ENCODE measurements around the gene RNU5D-1.
"Not testable (repeated sequence)": the region's sequence is repeated elsewhere in the genome, so short reads cannot be mapped to it uniquely, and the experiment has no call there.

RNU5D-1 gene

DNA sequence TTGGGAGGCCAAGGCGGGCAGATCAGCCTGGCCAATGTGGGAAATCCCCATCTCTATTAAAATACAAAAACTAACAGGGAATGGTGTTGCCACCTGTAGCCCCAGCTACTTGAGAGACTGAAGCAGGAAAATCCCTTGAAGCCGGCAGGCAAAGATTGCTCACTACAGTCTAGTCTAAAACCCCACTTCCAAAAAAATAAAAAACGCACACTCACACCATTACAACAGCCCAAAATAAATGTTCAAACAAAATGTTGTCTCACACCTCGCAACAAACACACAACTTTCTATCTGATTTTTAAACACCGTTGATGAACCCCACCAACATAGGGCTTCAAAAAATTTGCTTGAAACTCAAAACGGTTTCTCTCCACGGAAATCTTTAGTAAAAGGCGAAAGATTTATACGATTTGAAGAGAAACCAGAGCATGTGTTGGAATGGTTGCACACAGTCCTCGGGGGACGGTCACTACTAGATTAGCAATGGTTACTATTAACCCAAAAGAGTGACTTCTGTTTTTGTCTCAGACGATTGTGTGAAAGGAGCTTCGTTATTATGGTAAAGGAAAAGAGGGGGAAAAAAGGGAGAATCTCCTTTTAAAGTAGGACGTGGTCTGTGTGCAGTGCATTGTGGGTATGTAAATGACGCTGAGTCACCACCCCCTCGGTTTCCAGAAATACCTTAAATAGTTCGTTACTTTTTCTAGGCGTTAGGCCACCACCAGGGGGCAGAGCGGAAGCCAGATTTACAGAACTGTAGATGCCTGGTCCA lies at the start of gene RNU5D-1:
TSS of gene RNU5D-1 (minus strand) at position 430 of the 772 bp plus-strand sequence.
- peak; percentile 97 for DNase-seq

DNA sequence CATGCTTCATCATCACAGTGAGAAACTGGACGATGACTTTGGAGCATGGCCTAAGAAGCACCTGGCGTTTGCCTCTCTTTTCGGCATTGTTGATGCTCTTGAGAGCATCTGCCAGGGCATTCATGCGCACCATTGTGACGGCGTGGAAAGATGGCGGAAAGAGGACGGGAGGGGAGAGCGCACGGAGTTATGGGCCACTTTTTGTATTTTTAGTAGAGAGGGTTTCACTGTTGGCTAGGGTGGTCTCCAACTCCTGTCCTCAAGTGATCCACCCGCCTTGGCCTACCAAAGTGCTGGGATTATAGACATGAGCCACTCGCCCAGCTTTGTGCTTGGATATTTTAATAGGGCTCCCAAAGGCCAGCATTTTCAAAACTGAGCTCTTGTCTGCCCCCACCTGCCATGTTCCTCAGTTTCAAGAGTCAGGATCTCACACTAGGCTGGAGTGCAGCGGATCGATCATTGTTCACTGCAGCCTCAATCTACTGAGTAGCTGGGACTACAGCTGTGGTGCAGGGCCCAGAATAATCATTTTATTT lies 49.7 kb upstream of the RNU5D-1 start:
- DNase-seq, result no peak

- DNase-seq, result no peak
These were observed 48.0 kb upstream of the RNU5D-1 start for GRCh38 chr1:44778705-44779576.

DNA sequence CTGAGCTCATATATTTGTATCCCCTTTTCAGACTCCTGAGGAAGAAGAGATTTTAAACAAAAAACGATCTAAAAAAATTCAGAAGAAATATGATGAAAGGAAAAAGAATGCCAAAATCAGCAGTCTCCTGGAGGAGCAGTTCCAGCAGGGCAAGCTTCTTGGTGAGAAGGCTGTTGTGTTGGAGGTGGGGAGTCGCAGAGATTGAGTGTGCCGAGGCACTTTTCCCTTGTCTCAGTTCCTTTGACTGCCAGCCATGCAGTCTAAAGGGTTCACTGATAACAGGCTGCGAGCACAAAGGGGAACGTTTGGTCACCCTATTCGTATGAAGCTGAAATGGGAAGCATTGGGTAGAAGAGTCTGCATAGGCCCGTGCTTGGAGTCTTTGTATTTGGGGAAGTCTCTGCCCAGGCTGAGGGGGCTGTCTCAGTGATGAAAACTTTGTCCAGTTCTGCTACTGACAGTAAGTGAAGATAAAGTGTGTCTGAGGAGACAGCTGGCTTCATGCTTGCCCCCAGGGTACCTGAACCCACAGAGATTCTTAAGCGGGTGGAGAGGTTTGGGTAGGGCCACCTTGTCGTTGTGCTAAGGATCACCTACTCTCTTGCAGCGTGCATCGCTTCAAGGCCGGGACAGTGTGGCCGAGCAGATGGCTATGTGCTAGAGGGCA lies 47.1 kb upstream of the RNU5D-1 start:
- no peak for DNase-seq

GRCh38 chr1:44777547-44777946 lies 46.6 kb upstream of the RNU5D-1 start:
- no peak for DNase-seq

- peak; percentile 25 for DNase-seq
These were observed 45.7 kb upstream of the RNU5D-1 start for GRCh38 chr1:44776730-44777068.

DNA sequence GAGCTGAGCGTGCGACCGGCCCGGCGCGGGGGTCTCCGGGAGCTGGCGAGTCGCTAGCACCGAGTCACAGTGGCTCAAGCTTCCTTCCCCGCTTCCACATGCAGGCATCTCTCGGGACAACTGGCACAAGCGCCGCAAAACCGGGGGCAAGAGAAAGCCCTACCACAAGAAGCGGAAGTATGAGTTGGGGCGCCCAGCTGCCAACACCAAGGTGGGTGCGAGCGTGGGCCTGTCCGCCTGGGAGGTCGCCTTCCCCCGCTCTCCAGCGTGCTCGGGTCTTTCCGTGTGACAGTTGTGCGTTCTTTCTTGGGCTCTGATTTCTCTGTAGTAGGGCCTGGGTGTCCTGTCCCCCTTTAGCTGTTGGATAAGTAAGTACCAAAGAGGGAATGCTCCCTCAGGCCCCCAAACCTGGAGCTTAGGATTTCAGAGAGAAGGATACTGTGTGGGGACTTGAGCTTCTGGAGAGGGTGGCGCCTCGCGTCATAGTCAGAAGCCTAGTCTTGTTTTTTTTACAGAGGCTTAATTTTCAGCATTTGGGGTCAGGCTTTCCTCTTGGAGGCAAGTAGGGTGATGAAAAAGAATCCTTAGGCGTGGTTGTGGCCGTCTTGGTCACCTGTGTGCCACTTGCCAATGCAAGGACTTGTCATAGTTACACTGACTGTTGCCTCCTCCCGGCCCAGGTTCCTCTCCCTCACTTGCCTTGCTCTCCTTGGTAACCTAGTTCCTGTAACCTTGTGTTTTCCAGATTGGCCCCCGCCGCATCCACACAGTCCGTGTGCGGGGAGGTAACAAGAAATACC lies 45.2 kb upstream of the RNU5D-1 start:
- peak; percentile 45 for DNase-seq

GRCh38 chr1:44775078-44775929 lies 44.3 kb upstream of the RNU5D-1 start, which contains the start of gene RPS8:
Gene RPS8, plus strand, starts transcription at chr1:44775540. Its CDS starts 57 bp downstream, at chr1:44775597.
- DNase-seq, result peak; percentile 95

DNA sequence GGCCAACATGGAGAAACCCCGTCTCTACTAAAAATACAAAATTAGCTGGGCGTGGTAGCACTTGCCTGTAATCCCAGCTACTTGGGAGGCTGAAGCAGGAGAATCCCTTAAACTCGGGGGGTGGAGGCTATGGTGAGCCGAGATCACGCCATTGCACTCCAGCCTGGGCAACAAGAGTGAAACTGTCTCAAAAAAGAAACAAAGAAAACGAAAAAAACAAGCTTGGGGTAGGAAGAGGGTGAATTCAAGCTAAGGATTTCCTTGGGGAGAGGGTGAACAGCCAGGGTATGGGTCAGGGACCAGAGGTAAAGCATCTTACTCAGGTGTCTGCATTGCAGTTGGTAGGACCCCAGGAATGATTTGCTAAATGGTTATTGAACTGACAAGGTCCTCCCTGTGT lies 35.5 kb upstream of the RNU5D-1 start:
- DNase-seq, result not testable (repeated sequence)

DNA sequence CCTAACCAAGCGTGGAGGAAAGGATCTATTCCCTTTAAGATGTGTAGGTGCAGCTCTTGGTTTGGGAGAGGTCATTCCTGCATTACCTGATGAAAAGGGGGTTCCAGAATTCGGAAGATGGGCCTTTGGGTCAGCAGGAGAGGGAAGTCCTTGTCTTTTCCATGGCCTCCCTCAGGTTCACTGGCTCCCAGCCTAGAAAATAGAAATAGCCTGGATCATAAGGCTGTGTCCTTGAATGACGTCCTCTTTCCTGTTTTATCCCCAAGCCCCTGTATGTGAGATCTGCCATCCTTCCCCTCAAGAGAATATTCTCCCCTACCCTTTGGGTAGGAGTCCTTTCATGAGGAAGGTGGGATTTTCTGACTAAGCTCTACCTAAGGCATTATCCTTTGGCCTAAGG lies 29.9 kb upstream of the RNU5D-1 start:
- no peak for DNase-seq

- DNase-seq, result no peak
These were observed 28.1 kb upstream of the RNU5D-1 start for GRCh38 chr1:44759077-44759476.

- DNase-seq, result no peak
These were observed 26.4 kb upstream of the RNU5D-1 start for GRCh38 chr1:44757420-44757819.

DNA sequence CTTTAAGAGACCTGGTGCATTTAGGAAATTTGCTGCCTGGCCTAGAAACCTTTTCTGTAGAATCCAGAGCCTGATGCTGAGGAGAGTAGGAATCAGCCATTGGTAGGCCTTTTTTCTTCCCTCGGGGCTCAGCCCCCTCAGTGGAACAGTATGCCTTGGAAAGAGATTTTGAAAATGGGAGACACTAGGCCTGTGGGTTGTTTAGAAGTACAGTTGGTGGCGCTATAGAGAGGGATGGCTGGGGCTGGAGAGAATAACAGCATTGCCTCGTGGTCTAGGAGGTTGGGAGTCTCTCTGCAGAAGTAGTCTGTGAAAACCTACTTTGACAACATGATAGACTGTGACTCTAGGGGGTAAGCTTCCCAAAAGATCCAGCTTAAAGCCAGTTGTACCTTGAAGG lies 16.9 kb upstream of the RNU5D-1 start:
- no peak for DNase-seq

DNA sequence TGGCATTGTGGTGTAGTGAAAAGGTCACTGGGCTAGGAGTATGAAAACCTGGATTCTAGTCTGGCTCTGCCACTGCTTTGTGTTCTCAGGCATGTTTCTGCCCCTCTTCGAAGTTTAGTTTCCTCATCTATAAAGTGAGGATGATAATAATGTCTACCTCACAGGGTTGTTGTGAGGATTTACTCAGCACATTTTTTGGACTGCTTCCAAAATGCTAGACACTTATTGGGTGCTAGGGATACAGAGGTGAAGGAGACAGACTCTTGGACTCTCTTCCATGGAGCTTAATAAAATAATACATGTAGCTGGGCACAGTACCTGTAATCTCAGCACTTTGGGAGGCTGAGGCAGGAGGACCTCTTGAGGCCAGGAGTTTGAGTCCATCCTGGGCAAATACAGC lies 12.2 kb upstream of the RNU5D-1 start:
- DNase-seq, result no peak

GRCh38 chr1:44740179-44740617 lies 9.2 kb upstream of the RNU5D-1 start:
- no peak for DNase-seq

DNA sequence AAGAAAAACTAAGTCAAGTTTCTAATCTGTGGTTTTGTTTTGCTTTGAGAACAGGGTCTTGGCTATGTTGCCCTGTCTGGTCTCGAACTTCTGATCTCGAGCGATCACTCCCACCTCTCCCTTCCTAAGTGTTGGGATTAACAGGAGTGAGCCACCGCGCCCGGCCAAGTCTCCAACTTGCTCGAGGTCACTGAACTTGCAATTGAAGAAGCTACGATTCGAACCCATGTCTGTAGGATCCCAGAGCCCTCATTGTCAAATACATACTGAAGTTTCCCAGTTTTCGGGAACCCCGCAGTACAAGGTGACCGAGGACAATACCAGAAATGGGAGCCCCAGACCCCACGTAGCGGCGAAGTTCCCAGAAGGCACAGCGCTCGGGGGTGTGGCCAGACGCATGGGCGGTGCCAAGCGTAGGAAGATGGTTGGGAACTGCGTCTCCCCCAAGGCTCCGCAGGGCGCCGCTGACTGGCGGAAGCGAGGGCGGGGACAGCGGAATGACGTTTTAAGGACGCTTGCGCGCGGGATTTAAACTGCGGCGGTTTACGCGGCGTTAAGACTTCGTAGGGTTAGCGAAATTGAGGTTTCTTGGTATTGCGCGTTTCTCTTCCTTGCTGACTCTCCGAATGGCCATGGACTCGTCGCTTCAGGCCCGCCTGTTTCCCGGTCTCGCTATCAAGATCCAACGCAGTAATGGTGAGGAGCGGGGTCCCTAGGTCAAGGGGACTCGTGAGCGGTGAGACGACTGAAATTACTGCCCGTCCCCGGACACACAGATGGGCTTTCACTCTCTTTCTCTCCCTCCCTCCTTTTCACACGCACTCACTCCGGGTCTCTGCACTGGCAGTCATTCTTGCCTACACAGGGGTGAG lies 8.6 kb upstream of the RNU5D-1 start, which contains the start of gene KIF2C:
TSS of gene KIF2C (plus strand) at position 531 of the 872 bp plus-strand sequence. CDS start at position 627, 96 bp downstream.
- peak; percentile 98 for DNase-seq

DNA sequence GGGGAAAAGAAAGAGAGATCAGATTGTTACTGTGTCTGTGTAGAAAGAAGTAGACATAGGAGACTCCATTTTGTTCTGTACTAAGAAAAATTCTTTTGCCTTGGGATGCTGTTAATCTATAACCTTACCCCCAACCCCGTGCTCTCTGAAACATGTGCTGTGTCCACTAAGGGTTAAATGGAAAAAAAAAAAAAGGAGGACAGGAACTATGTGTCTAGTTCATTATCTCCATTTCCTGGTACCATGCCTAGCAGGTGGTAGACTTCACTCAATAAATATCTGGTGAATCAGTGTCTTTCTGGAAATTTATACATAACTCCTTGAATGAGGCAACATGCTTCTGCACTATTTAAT lies 8.0 kb upstream of the RNU5D-1 start:
- DNase-seq, result not testable (repeated sequence)

DNA sequence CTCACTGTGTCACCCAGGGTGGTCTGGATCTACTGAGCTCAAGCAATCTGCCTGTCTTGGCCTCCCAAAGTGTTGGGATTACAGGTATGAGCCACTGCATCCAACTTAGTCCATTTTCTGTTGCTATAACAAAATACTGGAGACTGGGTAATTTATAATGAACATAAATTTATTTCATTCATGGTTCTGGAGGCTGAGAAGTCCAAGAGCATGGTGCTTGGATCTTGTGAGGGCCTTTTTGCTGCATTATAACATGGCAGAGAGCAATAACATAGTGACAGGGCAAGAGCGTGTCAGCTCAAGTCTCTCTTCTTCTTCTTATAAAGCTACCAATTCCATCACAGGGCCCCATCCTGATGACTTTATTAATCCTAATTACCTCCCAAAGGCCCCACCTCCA lies 5.0 kb upstream of the RNU5D-1 start:
- no peak for DNase-seq

GRCh38 chr1:44733784-44734183 lies 2.8 kb upstream of the RNU5D-1 start:
- no peak for DNase-seq

DNA sequence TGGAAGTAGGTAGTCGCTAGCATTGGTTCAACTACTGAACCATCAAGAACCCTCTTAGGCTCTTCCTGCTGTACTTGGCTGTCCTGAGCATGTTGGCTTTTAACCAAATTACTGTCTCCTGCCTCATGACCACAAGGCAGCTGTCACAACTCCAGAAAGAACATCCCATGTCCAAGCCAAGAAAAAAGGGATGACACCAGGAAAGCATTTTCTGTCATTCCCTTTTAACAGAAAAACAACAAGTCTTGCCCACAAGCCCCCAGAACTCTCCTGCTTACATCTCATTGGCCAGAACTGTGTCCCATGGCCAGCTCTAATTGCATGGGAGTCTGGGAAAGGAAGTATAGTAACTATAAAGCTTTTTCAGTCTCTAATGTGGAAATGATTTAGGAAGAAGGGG lies 2.4 kb upstream of the RNU5D-1 start:
- DNase-seq, result no peak

Data from activated CD4-positive, alpha-beta T cell treated with anti-CD3 and anti-CD28 coated beads, Interleukin-10, Interleukin-2, amounts not matched to agents 100 ng/mL and 50 ng/mL, durations not matched to agents 16 hours and 8 hours (primary cell).